ENCODE measurements around the gene ZNF346. TPM values are rescaled to one million over a fixed set of nuclear protein-coding genes. Genes with fewer than 3 reads are reported as not detected.
A peak's percentile ranks its signal among the peaks of the same experiment; 100 is the strongest.

The ZNF346 gene
- total RNA-seq, 1 donor from 2014 or later: 8.5 TPM

DNA sequence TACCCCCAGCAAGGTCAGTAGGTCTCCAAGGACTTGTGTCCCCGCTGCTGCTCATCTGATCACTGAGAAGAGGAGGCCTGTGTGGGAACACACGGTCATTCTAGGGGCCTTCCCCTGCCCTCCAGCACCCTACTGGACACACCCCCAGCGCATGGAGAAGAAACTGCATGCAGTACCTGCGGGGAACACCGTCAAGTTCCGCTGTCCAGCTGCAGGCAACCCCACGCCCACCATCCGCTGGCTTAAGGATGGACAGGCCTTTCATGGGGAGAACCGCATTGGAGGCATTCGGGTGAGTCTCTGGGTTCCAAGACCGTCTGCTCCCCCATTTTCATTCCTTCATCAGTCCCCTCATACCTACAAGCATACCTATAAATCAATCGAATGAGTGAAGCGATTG is 68.3 kb downstream of the ZNF346 start:
- peaks cover 51% of the 10 kb centered on the region for H3K4me1 ChIP-seq
- DNase-seq: no peak
- H3K9me3 ChIP-seq (replicated peaks): no peaks in the 10 kb centered on the region
- H3K4me3 ChIP-seq: no peak overlapping the region
- no peak overlapping the region for H3K27ac ChIP-seq (replicated peaks)
- intact Hi-C loops (cut with micrococcal nuclease): no loop called here
- H3K36me3 ChIP-seq: no peaks in the 10 kb centered on the region
- peaks cover 53% of the 10 kb centered on the region for H3K27me3 ChIP-seq (ENCODE audit: low read depth)
- TF ChIP-seq, protein P1, sequence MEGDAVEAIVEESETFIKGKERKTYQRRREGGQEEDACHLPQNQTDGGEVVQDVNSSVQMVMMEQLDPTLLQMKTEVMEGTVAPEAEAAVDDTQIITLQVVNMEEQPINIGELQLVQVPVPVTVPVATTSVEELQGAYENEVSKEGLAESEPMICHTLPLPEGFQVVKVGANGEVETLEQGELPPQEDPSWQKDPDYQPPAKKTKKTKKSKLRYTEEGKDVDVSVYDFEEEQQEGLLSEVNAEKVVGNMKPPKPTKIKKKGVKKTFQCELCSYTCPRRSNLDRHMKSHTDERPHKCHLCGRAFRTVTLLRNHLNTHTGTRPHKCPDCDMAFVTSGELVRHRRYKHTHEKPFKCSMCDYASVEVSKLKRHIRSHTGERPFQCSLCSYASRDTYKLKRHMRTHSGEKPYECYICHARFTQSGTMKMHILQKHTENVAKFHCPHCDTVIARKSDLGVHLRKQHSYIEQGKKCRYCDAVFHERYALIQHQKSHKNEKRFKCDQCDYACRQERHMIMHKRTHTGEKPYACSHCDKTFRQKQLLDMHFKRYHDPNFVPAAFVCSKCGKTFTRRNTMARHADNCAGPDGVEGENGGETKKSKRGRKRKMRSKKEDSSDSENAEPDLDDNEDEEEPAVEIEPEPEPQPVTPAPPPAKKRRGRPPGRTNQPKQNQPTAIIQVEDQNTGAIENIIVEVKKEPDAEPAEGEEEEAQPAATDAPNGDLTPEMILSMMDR (IDR thresholded peaks at IDR 0.05; ENCODE audit: borderline replicate concordance): no peak

DNA sequence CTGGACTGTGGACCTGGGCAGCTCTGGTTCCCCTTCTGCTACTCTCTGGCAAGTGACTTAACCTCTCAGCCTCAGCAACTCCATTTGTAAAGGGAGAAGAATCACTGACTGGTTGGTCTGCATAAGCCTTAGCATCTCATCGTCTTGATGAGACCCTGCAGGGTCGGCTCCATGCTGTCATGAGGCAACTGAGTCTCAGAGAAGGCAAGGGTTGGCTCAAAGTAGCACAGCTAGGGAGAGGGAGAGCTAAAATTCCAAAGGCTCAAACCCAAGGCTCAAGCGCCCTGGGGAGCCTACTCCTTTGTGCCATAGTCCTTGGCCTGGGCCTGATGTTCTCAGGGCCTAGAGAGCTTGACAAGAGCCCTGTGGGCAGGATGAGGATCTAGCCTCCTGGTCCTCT is 68.7 kb downstream of the ZNF346 start:
- Histone ChIP-seq H3K4me3 (no peak overlapping the region), H3K27me3 (ENCODE audit: low read depth) (peaks cover 52% of the 10 kb centered on the region), H3K36me3 (no peaks in the 10 kb centered on the region), H3K27ac (replicated peaks) (no peak overlapping the region), H3K9me3 (replicated peaks) (no peaks in the 10 kb centered on the region), H3K4me1 (peaks cover 53% of the 10 kb centered on the region)
- TF ChIP-seq, protein P1 (IDR thresholded peaks at IDR 0.05; ENCODE audit: borderline replicate concordance): no peak
- intact Hi-C loops (cut with micrococcal nuclease): no loop called here
- DNase-seq: no peak

DNA sequence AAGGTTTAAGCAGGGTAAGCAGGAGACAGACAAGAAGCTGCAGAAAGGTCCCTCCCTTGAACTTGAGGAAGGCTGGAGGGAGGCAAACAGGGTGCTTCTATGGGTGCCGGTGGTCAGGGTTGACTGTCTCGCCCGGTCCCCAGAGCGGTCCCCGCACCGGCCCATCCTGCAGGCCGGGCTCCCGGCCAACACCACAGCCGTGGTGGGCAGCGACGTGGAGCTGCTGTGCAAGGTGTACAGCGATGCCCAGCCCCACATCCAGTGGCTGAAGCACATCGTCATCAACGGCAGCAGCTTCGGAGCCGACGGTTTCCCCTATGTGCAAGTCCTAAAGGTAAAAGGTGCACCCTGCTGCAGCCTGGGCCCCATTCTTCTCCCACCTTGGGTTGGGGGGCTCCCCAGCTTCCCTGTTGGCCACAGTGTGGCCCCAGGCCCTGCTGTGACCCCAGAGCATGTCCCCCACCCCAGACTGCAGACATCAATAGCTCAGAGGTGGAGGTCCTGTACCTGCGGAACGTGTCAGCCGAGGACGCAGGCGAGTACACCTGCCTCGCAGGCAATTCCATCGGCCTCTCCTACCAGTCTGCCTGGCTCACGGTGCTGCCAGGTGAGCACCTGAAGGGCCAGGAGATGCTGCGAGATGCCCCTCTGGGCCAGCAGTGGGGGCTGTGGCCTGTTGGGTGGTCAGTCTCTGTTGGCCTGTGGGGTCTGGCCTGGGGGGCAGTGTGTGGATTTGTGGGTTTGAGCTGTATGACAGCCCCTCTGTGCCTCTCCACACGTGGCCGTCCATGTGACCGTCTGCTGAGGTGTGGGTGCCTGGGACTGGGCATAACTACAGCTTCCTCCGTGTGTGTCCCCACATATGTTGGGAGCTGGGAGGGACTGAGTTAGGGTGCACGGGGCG is 69.9 kb downstream of the ZNF346 start:
- Histone ChIP-seq H3K4me1 (peaks cover 44% of the 10 kb centered on the region), H3K4me3 (no peak overlapping the region), H3K36me3 (no peaks in the 10 kb centered on the region), H3K9me3 (replicated peaks) (no peaks in the 10 kb centered on the region), H3K27ac (replicated peaks) (no peak overlapping the region), H3K27me3 (ENCODE audit: low read depth) (peaks cover 40% of the 10 kb centered on the region)
- no peak for DNase-seq
- TF ChIP-seq, protein P1 (IDR thresholded peaks at IDR 0.05; ENCODE audit: borderline replicate concordance): no peak
- intact Hi-C loops (cut with micrococcal nuclease): no loop called here

DNA sequence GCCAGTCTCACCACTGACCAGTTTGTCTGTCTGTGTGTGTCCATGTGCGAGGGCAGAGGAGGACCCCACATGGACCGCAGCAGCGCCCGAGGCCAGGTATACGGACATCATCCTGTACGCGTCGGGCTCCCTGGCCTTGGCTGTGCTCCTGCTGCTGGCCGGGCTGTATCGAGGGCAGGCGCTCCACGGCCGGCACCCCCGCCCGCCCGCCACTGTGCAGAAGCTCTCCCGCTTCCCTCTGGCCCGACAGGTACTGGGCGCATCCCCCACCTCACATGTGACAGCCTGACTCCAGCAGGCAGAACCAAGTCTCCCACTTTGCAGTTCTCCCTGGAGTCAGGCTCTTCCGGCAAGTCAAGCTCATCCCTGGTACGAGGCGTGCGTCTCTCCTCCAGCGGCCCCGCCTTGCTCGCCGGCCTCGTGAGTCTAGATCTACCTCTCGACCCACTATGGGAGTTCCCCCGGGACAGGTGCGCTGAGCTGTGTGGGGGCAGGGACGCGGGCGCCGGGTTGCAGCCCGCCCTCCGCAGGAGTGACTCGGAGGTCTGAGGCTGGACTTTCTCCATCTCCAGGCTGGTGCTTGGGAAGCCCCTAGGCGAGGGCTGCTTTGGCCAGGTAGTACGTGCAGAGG is 70.7 kb downstream of the ZNF346 start:
- H3K27me3 ChIP-seq (ENCODE audit: low read depth): peaks cover 33% of the 10 kb centered on the region
- H3K27ac ChIP-seq (replicated peaks): no peak overlapping the region
- DNase-seq: no peak
- peaks cover 42% of the 10 kb centered on the region for H3K4me1 ChIP-seq
- intact Hi-C loops (cut with micrococcal nuclease): no loop called here
- H3K36me3 ChIP-seq: no peaks in the 10 kb centered on the region
- H3K4me3 ChIP-seq: no peak overlapping the region
- H3K9me3 ChIP-seq (replicated peaks): no peaks in the 10 kb centered on the region
- TF ChIP-seq, protein P1 (IDR thresholded peaks at IDR 0.05; ENCODE audit: borderline replicate concordance): no peak

DNA sequence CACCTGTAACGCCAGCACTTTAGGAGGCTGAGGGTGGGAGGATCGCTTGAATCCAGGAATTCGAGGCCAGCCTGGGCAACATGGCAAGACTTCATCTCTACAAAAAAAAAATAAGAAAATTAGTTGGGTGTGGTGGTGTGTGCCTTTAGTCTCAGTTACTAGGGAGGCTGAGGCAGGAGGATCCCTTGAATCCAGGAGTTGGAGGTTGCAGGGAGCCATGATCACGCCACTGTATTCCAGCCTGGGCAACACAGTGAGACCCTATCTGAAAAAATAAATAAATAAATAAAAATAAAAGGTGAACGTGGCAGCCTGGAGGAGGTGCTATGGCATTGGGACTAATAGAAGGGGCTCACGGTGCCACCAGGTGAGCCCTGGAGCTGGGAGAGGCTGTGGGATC is 71.3 kb downstream of the ZNF346 start:
- intact Hi-C loops (cut with micrococcal nuclease): no loop called here

More for the DNA sequence above, 71.3 kb downstream of the ZNF346 start:
- no peaks in the 10 kb centered on the region for H3K36me3 ChIP-seq
- peaks cover 43% of the 10 kb centered on the region for H3K4me1 ChIP-seq
- no peak for DNase-seq
- H3K27ac ChIP-seq (replicated peaks): peak overlapping the region; percentile 77
- TF ChIP-seq, protein P1 (IDR thresholded peaks at IDR 0.05; ENCODE audit: borderline replicate concordance): no peak
- H3K27me3 ChIP-seq (ENCODE audit: low read depth): peaks cover 27% of the 10 kb centered on the region
- H3K4me3 ChIP-seq: no peak overlapping the region
- no peaks in the 10 kb centered on the region for H3K9me3 ChIP-seq (replicated peaks)

All from left ventricle myocardium inferior (tissue), 1 donor.